Keratinocyte (primary cell): ENCODE data around the gene ZNF674. TPM values are rescaled to one million over a fixed set of nuclear protein-coding genes. Genes with fewer than 3 reads are reported as not detected.

Source experiments
- DNase-seq: peaks from one replicate; pipeline ENCODE4 v3.0.0-alpha.2; 2011; ENCODE audit warnings: low read depth, missing footprints, low spot score
- FAIRE-seq: peaks from 2 replicates; lab custom pipeline; 2011; peaks lifted over from hg19 to GRCh38; lab: Jason Lieb, UNC
- H2AFZ ChIP-seq: 2 replicates; pipeline ENCODE4 v1.6.0; 2012; ENCODE audit warnings: low read length, control low read depth, inconsistent platforms; ENCODE audit not compliant: control insufficient read depth
- H3K27ac ChIP-seq: 2 replicates; pipeline ENCODE4 v1.5.1; 2011; ENCODE audit warnings: low read length; ENCODE audit not compliant: control insufficient read depth, insufficient read depth
- H3K27me3 ChIP-seq: 3 replicates; pipeline ENCODE4 v1.6.0; 2011; ENCODE audit warnings: low read length; ENCODE audit not compliant: control insufficient read depth, insufficient read depth; ENCODE audit errors: extremely low read depth
- H3K36me3 ChIP-seq, 2 experiments: 2 replicates in 1 of 2; 3 replicates in 1 of 2; pipeline ENCODE4 v1.5.1; 2011; ENCODE audit warnings: low read length in 2 of 2, mild to moderate bottlenecking in 1 of 2; ENCODE audit not compliant: control insufficient read depth in 2 of 2, insufficient read depth in 2 of 2; ENCODE audit errors: extremely low read depth in 1 of 2
- H3K4me1 ChIP-seq: 3 replicates; pipeline ENCODE4 v1.5.1; 2011; ENCODE audit warnings: low read length; ENCODE audit not compliant: control insufficient read depth, insufficient read depth; ENCODE audit errors: extremely low read depth
- H3K4me2 ChIP-seq: 3 replicates; pipeline ENCODE4 v1.6.0; 2011; ENCODE audit warnings: low read depth, low read length; ENCODE audit not compliant: control insufficient read depth, insufficient read depth; ENCODE audit errors: extremely low read depth
- H3K4me3 ChIP-seq, 3 experiments: fragments of 200-600 bp in 1 of 3; sonication (generic) in 1 of 3; 2 replicates in 2 of 3; 3 replicates in 1 of 3; pipeline ENCODE4 v1.5.1; 2011 to 2016; ENCODE audit warnings: low read length in 3 of 3, mild to moderate bottlenecking in 3 of 3, control low read depth in 2 of 3, inconsistent platforms in 1 of 3, low read depth in 1 of 3, mixed read lengths in 1 of 3, mixed run types in 1 of 3, moderate library complexity in 1 of 3; ENCODE audit not compliant: control insufficient read depth in 2 of 3, insufficient read depth in 2 of 3; ENCODE audit errors: extremely low read depth in 1 of 3
- H3K79me2 ChIP-seq: 2 replicates; pipeline ENCODE4 v1.6.0; 2012; ENCODE audit warnings: low read length; ENCODE audit not compliant: control insufficient read depth, insufficient read depth
- H3K9ac ChIP-seq: 3 replicates; pipeline ENCODE4 v1.6.0; 2011; ENCODE audit warnings: low read length; ENCODE audit not compliant: control insufficient read depth, insufficient read depth; ENCODE audit errors: extremely low read depth
- H3K9me1 ChIP-seq: 3 replicates; pipeline ENCODE4 v1.6.0; 2011; ENCODE audit warnings: low read length; ENCODE audit not compliant: control insufficient read depth, insufficient read depth; ENCODE audit errors: extremely low read depth
- H3K9me3 ChIP-seq: 2 replicates; pipeline ENCODE4 v1.5.1; 2012; ENCODE audit warnings: low read depth, low read length; ENCODE audit not compliant: control insufficient read depth
- H4K20me1 ChIP-seq: 3 replicates; pipeline ENCODE4 v1.6.0; 2011; ENCODE audit warnings: low read length; ENCODE audit not compliant: control insufficient read depth, insufficient read depth; ENCODE audit errors: extremely low read depth
- CTCF ChIP-seq, 3 experiments: IDR thresholded peaks in 1 of 3; conservative IDR thresholded peaks in 1 of 3; optimal IDR thresholded peaks in 1 of 3; 2 replicates in 2 of 3; 3 replicates in 1 of 3; pipeline versions ENCODE3 to v1.5.1; 2011; ENCODE audit warnings: low read length in 3 of 3, mild to moderate bottlenecking in 3 of 3, moderate library complexity in 2 of 3, control low read depth in 1 of 3, inconsistent platforms in 1 of 3; ENCODE audit not compliant: insufficient read depth in 2 of 3; ENCODE audit errors: extremely low read depth in 1 of 3
- EZH2 ChIP-seq: IDR thresholded peaks from one replicate; pipeline ENCODE4 v1.6.1; 2012; ENCODE audit warnings: inconsistent platforms, mild to moderate bottlenecking, low read length, moderate library complexity
- dilution Hi-C: fragments of 300-500 bp; cut with MboI; formaldehyde crosslinking; loops from one replicate; pipeline ENCODE4 v1.7.0; 2020; ENCODE audit warnings: low sequenced_read_pairs; ENCODE audit not compliant: extremely low pct_ligation_motif_present
- polyA plus RNA-seq, 5 experiments: library from polyadenylated mRNA; depleted of rRNA in 3 of 5; stranded (reverse) in 3 of 5; stranded (forward) in 1 of 5; unstranded in 1 of 5; fragments of >200 nt; gene quantifications; 1 replicate in 1 of 5; 2 replicates in 3 of 5; 3 replicates in 1 of 5; pipeline versions ENCODE4 v1.2.1 to v1.2.3, GENCODE V29; 2011 to 2012; ENCODE audit warnings: missing spikeins in 2 of 5, low read depth in 1 of 5, low replicate concordance in 1 of 5

The ZNF674 gene
- polyA plus RNA-seq, 1 donor (not counting 4 experiments of a cell fraction or from before 2014, with no cell fraction given) = 2.1 TPM

DNA sequence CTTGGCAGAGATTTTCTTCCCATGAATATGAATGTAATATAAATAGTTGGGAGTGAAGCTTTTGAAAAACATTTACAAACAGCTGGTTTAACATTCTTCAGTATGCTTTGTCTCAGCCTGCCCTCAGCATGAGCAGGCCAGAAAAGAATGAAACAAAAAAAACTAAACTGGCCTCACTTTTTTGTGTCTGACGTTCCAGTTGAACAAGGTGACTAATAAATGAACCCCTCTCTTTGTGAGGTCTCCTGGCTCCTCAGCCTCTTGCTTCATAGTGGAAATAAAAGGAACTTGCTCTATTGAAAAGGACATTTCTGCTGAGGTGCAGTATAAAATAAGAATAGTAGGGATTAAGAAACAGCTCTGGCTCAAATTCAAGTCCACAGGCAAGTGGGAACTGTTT, 37.7 kb upstream of the ZNF674 start:
- H3K9me3 ChIP-seq = no peaks in the 10 kb centered on the region
- no peaks in the 10 kb centered on the region for H3K27me3 ChIP-seq
- no peaks in the 10 kb centered on the region for H3K79me2 ChIP-seq
- no peaks in the 10 kb centered on the region for H3K36me3 ChIP-seq
- TF ChIP-seq EZH2 (no peak), CTCF (optimal IDR thresholded peaks at IDR 0.05 in 1 of 3, IDR thresholded peaks at IDR 0.05 in 1 of 3, conservative IDR thresholded peaks at IDR 0.05 in 1 of 3; ENCODE audit: extremely low read depth in 1 of 3, insufficient read depth in 2 of 3, low read length in 3 of 3) (no peak)
- H4K20me1 ChIP-seq = no peaks in the 10 kb centered on the region
- no peaks in the 10 kb centered on the region for H3K9me1 ChIP-seq
- peaks cover 26% of the 10 kb centered on the region for H3K4me1 ChIP-seq
- dilution Hi-C loops = no loop called here
- H2AFZ ChIP-seq = no peak overlapping the region
- peak overlapping the region; percentile 80 for H3K4me2 ChIP-seq
- peak overlapping the region in 2 of 3 experiments; percentile 51 to 53 for H3K4me3 ChIP-seq
- DNase-seq (peak; percentile 41), FAIRE-seq (peak; percentile 26)
- peak overlapping the region; percentile 85 for H3K27ac ChIP-seq
- H3K9ac ChIP-seq = peak overlapping the region; percentile 61

DNA sequence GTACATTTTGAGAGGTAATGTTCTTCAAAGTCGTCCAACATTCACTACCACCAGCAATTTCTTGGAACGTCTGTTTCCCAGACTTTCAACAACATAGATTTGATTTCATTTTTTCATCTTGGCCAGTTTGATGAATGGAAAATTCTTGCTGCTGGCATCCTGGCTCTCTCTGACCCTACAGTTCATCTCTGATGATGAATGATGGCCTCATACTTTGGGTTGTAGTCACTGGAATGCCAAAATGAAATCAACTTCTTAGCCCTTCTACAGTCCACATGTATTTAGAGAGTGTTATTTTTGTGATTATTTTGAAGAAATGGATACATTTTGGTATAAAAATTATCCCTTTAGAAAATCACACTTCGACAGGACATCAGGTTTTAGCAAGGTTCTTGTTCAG, 37.1 kb upstream of the ZNF674 start:
- peak overlapping the region; percentile 85 for H3K27ac ChIP-seq
- TF ChIP-seq EZH2 (no peak), CTCF (optimal IDR thresholded peaks at IDR 0.05 in 1 of 3, IDR thresholded peaks at IDR 0.05 in 1 of 3, conservative IDR thresholded peaks at IDR 0.05 in 1 of 3; ENCODE audit: extremely low read depth in 1 of 3, insufficient read depth in 2 of 3, low read length in 3 of 3) (no peak)

More for the DNA sequence above, 37.1 kb upstream of the ZNF674 start:
- peak; percentile 53 for FAIRE-seq
- H3K4me3 ChIP-seq = peak overlapping the region in 1 of 3 experiments; percentile 53
- peak; percentile 15 for DNase-seq
- no peaks in the 10 kb centered on the region for H4K20me1 ChIP-seq
- H3K4me2 ChIP-seq = peak overlapping the region; percentile 80
- H3K9me3 ChIP-seq = no peaks in the 10 kb centered on the region
- H2AFZ ChIP-seq = no peak overlapping the region
- H3K9ac ChIP-seq = peak overlapping the region; percentile 61
- no peaks in the 10 kb centered on the region for H3K27me3 ChIP-seq
- H3K9me1 ChIP-seq = no peaks in the 10 kb centered on the region
- no peaks in the 10 kb centered on the region for H3K79me2 ChIP-seq
- H3K4me1 ChIP-seq = peaks cover 20% of the 10 kb centered on the region
- dilution Hi-C loops = no loop called here
- H3K36me3 ChIP-seq = no peaks in the 10 kb centered on the region
